Measurements from ENCODE around the gene TBC1D10B.

Gene TBC1D10B

GRCh38 chr16:30407804-30408534 is 37.7 kb upstream of the TBC1D10B start:
- ChIA-PET POLR2A (interaction anchor here (0.5 to 5.9 kb wide), 26 partner anchors 8 to 584 kb away, joined by 3 to 64 read pairs (median 4); partner anchors contain the start of genes ALDOA, CD2BP2, DCTPP1 and FBRS), CTCF (interaction anchor here (0.6 to 2.9 kb wide), 21 partner anchors 10 to 447 kb away, joined by 3 to 27 read pairs (median 5); partner anchors contain the start of genes DCTPP1, TBX6, TLCD3B and ZNF48)
- H3K4me1 ChIP-seq (ENCODE audit: control insufficient read depth, insufficient read depth, low read length) = peaks cover 5% of the 10 kb centered on the region; the same call in 1 of the 2 replicates
- peak overlapping the region; percentile 92 for H3K27ac ChIP-seq (ENCODE audit: extremely low read depth, low read depth, low read length)
- no peaks in the 10 kb centered on the region for H3K9me3 ChIP-seq (ENCODE audit: control insufficient read depth, insufficient read depth, low read depth, low read length)
- TF ChIP-seq PRDM10 (tag by site-specific recombination; IDR thresholded peaks at IDR 0.05) (peak; percentile 29; the same call in 1 of the 2 replicates), ZNF596 (tag by site-specific recombination; IDR thresholded peaks at IDR 0.05) (no peak), SP2 (tag by site-specific recombination; IDR thresholded peaks at IDR 0.05) (peak; percentile 2), ZNF449 (tag by site-specific recombination; IDR thresholded peaks at IDR 0.05) (0 out of 2 replicates have a peak, but pooled peaks have one; percentile 58), ZIC2 (tag by site-specific recombination; IDR thresholded peaks at IDR 0.05) (peak; percentile 87), ZNF398 (tag by site-specific recombination; IDR thresholded peaks at IDR 0.05) (peak; percentile 4; the same call in 1 of the 2 replicates), ZNF335 (tag by site-specific recombination; conservative IDR thresholded peaks at IDR 0.05) (no peak), ZXDB (tag by site-specific recombination; IDR thresholded peaks at IDR 0.05) (no peak; the same call in 1 of the 2 replicates), KLF9 (tag by site-specific recombination; IDR thresholded peaks at IDR 0.05; ENCODE audit: low read depth) (peak; percentile 16), SP7 (tag by site-specific recombination; IDR thresholded peaks at IDR 0.05) (0 out of 2 replicates have a peak, but pooled peaks have one; percentile 51), ZBTB20 (tag by site-specific recombination; IDR thresholded peaks at IDR 0.05) (peak; percentile 49), ZNF513 (tag by site-specific recombination; IDR thresholded peaks at IDR 0.05) (peak; percentile 94), ZSCAN18 (tag by site-specific recombination; IDR thresholded peaks at IDR 0.05) (no peak), ZNF629 (tag by site-specific recombination; IDR thresholded peaks at IDR 0.05) (peak; percentile 21; the same call in 1 of the 2 replicates), BCL11B (tag by site-specific recombination; IDR thresholded peaks at IDR 0.05; ENCODE audit: low read depth) (peak; percentile 6; the same call in 1 of the 2 replicates), KLF10 (tag by site-specific recombination; IDR thresholded peaks at IDR 0.05) (peak; percentile 66), OSR2 (tag by site-specific recombination; IDR thresholded peaks at IDR 0.05) (peak; percentile 51), ZNF248 (tag by site-specific recombination; IDR thresholded peaks at IDR 0.05) (no peak), IKZF3 (tag by site-specific recombination; IDR thresholded peaks at IDR 0.05) (peak; percentile 86), ZNF292 (tag by site-specific recombination; IDR thresholded peaks at IDR 0.05; ENCODE audit: borderline replicate concordance, low read depth) (no peak), GLIS1 (tag by site-specific recombination; IDR thresholded peaks at IDR 0.05) (peak; percentile 81), MZF1 (tag by site-specific recombination; IDR thresholded peaks at IDR 0.05; ENCODE audit: borderline replicate concordance) (peak; percentile 50; the same call in 1 of the 2 replicates), ZNF76 (tag by site-specific recombination; IDR thresholded peaks at IDR 0.05; ENCODE audit: borderline replicate concordance, low read depth) (peak; percentile 82), ZFP37 (tag by site-specific recombination; IDR thresholded peaks at IDR 0.05) (no peak), ZNF114 (tag by site-specific recombination; IDR thresholded peaks at IDR 0.05) (no peak)
- peaks cover 6 to 38% of the 10 kb centered on the region in 2 experiments; a peak in 2 of 3 replicates for H3K36me3 ChIP-seq (ENCODE audit: control insufficient read depth in 2 of 2, insufficient read depth in 1 of 2, low read length in 2 of 2)
- H3K4me3 ChIP-seq (ENCODE audit: low read depth, low read length) = peak overlapping the region; percentile 82
